ENCODE measurements around the gene PTPRJ. TPM values are rescaled to one million over a fixed set of nuclear protein-coding genes. Genes with fewer than 3 reads are reported as not detected.

Gene PTPRJ
- total RNA-seq, 2 donors from 2014 or later, result 26.5 to 37.4 TPM

DNA sequence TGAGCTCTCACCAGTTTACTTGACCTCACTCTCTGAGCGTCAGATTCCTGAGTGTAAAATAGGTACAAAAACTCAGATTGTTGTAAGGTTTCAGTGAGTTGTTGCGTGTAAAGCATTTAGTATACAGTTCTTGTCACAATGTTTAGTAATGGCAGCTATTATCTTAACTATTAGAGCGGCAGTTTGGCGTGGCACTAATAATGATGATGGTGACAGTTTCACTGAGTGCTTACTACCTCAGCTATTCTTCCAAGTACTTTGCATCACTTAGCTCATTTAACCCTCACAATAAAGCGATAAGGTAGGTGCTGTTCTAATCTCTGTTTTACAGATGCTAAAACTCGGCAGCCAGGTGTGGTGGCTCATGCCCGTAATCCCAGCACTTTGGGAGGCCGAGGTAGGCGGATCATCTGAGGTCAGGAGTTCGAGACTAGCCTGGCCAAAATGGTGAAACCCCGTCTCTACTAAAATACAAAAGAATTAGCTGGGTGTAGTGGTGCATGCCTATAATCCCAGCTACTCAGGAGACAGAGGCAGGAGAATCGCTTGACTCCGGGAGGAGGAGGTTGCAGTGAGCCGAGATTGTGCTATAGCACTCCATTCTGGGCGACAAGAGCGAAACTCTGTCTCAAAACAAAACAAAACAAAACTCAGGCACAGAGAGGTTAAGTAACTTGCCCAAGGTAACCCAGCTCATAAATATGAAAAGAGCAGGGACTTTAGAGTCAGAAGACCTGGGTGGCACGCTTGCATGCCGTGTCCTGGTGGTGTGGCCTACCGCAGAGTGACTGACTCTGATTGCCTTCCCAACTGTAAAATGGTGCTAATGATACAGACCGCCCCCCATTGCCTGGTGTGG, 76.2 kb downstream of the PTPRJ start:
- peaks cover 16% of the 10 kb centered on the region for H3K4me1 ChIP-seq (ENCODE audit: control insufficient read depth, insufficient read depth, low read length)
- H3K4me1 Mint-ChIP-seq, result peaks cover 49% of the 10 kb centered on the region
- H3K9me3 ChIP-seq (ENCODE audit: control insufficient read depth, low read length), result no peaks in the 10 kb centered on the region
- H3K27me3 Mint-ChIP-seq (ENCODE audit: insufficient read depth), result no peaks in the 10 kb centered on the region
- no peak overlapping the region for H3K4me3 ChIP-seq (ENCODE audit: low read length)
- no peaks in the 10 kb centered on the region for H3K36me3 Mint-ChIP-seq (ENCODE audit: low read depth)
- no peak for TF ChIP-seq CTCF (conservative IDR thresholded peaks at IDR 0.05)
- WGBS, 2 experiments (ENCODE audit: insufficient coverage in 1 of 2, insufficient read length in 1 of 2), result 94 to 95% methylated on average over 18 to 20 of the region's 20 CpGs
- no peak for DNase-seq
- peak overlapping the region; percentile 16 for H3K27ac Mint-ChIP-seq
- no peaks in the 10 kb centered on the region for H3K36me3 ChIP-seq (ENCODE audit: control insufficient read depth, insufficient read depth, low read length)
- H3K9me3 Mint-ChIP-seq, result no peaks in the 10 kb centered on the region
- H3K9ac ChIP-seq (ENCODE audit: extremely low read depth, low read length, poor library complexity, severe bottlenecking), result no peak overlapping the region
- H3K27me3 ChIP-seq (ENCODE audit: control insufficient read depth, insufficient read depth, low read length, poor library complexity, severe bottlenecking), result no peaks in the 10 kb centered on the region
- no peak overlapping the region for H3K27ac ChIP-seq (ENCODE audit: low read depth, low read length)
- no peak overlapping the region for H3K4me3 Mint-ChIP-seq

DNA sequence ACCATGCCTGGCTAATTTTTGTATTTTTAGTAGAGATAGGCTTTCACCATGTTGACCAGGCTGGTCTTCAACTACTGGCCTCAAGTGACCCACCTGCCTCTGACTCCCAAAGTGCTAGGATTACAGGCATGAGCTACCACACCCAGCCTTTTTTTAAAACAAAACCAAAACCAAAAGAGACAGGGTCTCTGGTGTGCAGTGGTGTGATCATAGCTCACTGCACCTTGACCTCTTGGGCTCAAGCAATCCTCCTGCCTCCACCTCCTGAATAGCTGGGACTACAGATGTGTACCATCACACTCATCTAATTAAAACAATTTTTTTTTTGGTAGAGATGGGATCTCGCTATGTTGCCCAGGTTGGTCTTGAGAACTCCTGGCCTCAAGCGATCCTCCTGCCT, 77.7 kb downstream of the PTPRJ start:
- no peak overlapping the region for H3K4me3 ChIP-seq (ENCODE audit: low read length)
- Mint-ChIP-seq H3K9me3 (no peaks in the 10 kb centered on the region), H3K4me3 (no peak overlapping the region)

DNA sequence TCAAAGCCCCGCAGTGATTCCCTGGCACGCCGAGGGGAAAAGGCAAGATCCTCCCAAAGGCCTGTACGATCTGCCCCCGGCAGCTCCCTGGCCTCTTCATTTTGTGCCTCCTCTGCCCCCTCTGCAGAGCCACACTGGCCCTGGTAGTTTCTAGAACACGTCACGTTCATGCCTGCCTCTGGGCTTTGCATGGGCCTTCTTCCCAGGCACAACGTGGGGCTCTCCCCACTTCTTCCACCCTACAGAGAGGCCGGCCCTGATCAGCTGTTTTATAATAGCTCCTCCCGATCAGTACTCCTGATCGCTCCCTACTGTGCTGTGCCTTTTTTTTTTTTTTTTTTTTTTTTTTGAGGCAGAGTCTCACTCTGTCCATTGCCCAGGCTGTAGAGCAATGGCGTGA, 78.4 kb downstream of the PTPRJ start:
- Histone ChIP-seq H3K9ac (ENCODE audit: extremely low read depth, low read length, poor library complexity, severe bottlenecking) (no peak overlapping the region), H3K9me3 (ENCODE audit: control insufficient read depth, low read length) (no peaks in the 10 kb centered on the region), H3K4me3 (ENCODE audit: low read length) (no peak overlapping the region), H3K36me3 (ENCODE audit: control insufficient read depth, insufficient read depth, low read length) (no peaks in the 10 kb centered on the region), H3K4me1 (ENCODE audit: control insufficient read depth, insufficient read depth, low read length) (peaks cover 16% of the 10 kb centered on the region), H3K27ac (ENCODE audit: low read depth, low read length) (no peak overlapping the region), H3K27me3 (ENCODE audit: control insufficient read depth, insufficient read depth, low read length, poor library complexity, severe bottlenecking) (no peaks in the 10 kb centered on the region)
- H3K27ac Mint-ChIP-seq, result no peak overlapping the region
- no peak for TF ChIP-seq CTCF (conservative IDR thresholded peaks at IDR 0.05)
- H3K4me1 Mint-ChIP-seq, result peaks cover 42% of the 10 kb centered on the region
- no peak overlapping the region for H3K4me3 Mint-ChIP-seq
- DNase-seq, result no peak
- H3K36me3 Mint-ChIP-seq (ENCODE audit: low read depth), result peaks cover 2% of the 10 kb centered on the region
- 87 to 89% methylated on average over 9 to 12 of the region's 12 CpGs for WGBS, 2 experiments (ENCODE audit: insufficient coverage in 1 of 2, insufficient read length in 1 of 2)
- no peaks in the 10 kb centered on the region for H3K9me3 Mint-ChIP-seq
- H3K27me3 Mint-ChIP-seq (ENCODE audit: insufficient read depth), result no peaks in the 10 kb centered on the region

More for the DNA sequence above, 77.7 kb downstream of the PTPRJ start:
- no peaks in the 10 kb centered on the region for H3K27me3 ChIP-seq (ENCODE audit: control insufficient read depth, insufficient read depth, low read length, poor library complexity, severe bottlenecking)
- H3K9ac ChIP-seq (ENCODE audit: extremely low read depth, low read length, poor library complexity, severe bottlenecking), result no peak overlapping the region
- H3K4me1 ChIP-seq (ENCODE audit: control insufficient read depth, insufficient read depth, low read length), result peaks cover 16% of the 10 kb centered on the region
- H3K36me3 ChIP-seq (ENCODE audit: control insufficient read depth, insufficient read depth, low read length), result no peaks in the 10 kb centered on the region
- no peak overlapping the region for H3K27ac ChIP-seq (ENCODE audit: low read depth, low read length)
- no peak overlapping the region for H3K27ac Mint-ChIP-seq
- no peaks in the 10 kb centered on the region for H3K9me3 ChIP-seq (ENCODE audit: control insufficient read depth, low read length)
- no peak for DNase-seq
- TF ChIP-seq CTCF (conservative IDR thresholded peaks at IDR 0.05), result no peak
- peaks cover 42% of the 10 kb centered on the region for H3K4me1 Mint-ChIP-seq
- 96% methylated on average over 2 of the region's 2 CpGs; no CpG with 5 or more reads in 1 of the 2 experiments for WGBS, 2 experiments (ENCODE audit: insufficient coverage in 1 of 2, insufficient read length in 1 of 2)
- H3K36me3 Mint-ChIP-seq (ENCODE audit: low read depth), result no peaks in the 10 kb centered on the region
- no peaks in the 10 kb centered on the region for H3K27me3 Mint-ChIP-seq (ENCODE audit: insufficient read depth)

All from endodermal cell (in vitro differentiated cells).